ENCODE data around the gene MRPL14. TPM values are rescaled to one million over a fixed set of nuclear protein-coding genes. Genes with fewer than 3 reads are reported as not detected.

Gene MRPL14
- total RNA-seq, 1 donor from 2014 or later, result 61.8 TPM

DNA sequence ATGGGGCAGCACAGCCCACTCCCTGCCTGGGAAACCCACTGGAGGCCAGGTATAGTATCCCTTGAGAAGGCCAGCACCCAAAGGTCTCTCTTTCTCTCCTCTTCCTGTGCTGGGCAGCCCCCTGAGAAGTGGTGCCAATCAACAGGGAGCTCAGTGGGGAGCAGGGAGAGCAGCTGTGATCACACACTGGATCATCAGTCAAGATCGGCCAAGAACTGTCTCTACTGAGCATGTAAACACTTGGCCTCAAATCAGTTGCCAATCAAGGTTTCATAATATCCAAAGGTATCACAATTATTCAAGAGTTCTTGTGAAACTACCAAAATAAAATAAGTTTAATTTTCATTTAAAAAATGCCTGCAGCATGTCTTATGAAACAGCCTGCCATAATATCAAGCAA lies 18.8 kb downstream of the MRPL14 start:
- no peak for TF ChIP-seq CTCF (IDR thresholded peaks at IDR 0.05)
- Histone ChIP-seq H3K9me3 (no peaks in the 10 kb centered on the region), H3K36me3 (peaks cover 28 to 54% of the 10 kb centered on the region in 2 donors), H3K4me1 (no peaks in the 10 kb centered on the region), H3K27me3 (no peaks in the 10 kb centered on the region), H3K27ac (no peak overlapping the region), H3K4me3 (no peak overlapping the region)
- DNase-seq (ENCODE audit: low spot score in 2 of 2), result no peak
- intact Hi-C loops (cut with DNase I), result no loop called here

GRCh38 chr6:44107017-44107416 lies 20.2 kb downstream of the MRPL14 start:
- TF ChIP-seq CTCF (IDR thresholded peaks at IDR 0.05), result no peak
- intact Hi-C loops (cut with DNase I), result no loop called here

DNA sequence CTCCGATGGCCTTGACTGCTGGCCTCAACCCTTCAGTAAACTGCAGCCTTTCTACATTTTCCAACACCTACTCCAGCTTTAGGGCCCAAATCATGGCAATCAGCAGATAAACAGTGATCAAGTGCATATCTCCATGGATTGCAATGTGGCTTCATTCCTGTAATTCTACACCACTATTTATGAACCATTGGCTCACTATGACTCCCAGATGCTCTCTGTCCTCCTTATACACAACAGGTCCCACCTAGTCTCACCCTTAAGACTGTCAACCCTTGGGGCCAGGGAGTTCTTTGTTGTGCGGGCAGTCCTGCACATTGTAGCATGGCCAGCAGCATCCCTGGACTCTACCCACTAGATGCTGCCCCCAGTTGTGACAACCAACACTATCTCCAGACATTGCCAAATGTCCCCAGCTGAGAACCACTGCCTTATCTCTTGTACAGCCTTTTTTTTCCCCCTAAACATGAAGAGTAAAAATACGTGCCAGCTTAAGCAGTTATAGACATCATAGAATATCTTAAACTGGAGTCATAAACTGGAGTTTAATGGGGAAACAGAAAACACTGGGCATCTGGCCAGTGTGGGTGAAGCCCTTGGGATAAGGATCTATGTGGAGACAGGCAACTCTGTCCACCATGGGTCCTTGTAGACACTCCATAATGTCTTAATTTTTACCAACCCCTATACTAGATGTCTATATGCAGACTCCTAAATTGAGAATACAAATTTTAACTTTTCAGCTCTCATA lies 21.1 kb downstream of the MRPL14 start:
- Histone ChIP-seq H3K9me3 (no peaks in the 10 kb centered on the region), H3K27me3 (no peaks in the 10 kb centered on the region), H3K36me3 (peaks cover 5 to 34% of the 10 kb centered on the region in 2 donors), H3K27ac (no peak overlapping the region), H3K4me1 (no peaks in the 10 kb centered on the region), H3K4me3 (no peak overlapping the region)
- intact Hi-C loops (cut with DNase I), result no loop called here
- DNase-seq (ENCODE audit: low spot score in 2 of 2), result no peak
- TF ChIP-seq CTCF (IDR thresholded peaks at IDR 0.05), result no peak

More at GRCh38 chr6:44107017-44107416, 20.2 kb downstream of the MRPL14 start:
- Histone ChIP-seq H3K27ac (no peak overlapping the region), H3K4me3 (no peak overlapping the region), H3K27me3 (no peaks in the 10 kb centered on the region), H3K36me3 (peaks cover 14 to 43% of the 10 kb centered on the region in 2 donors), H3K4me1 (no peaks in the 10 kb centered on the region), H3K9me3 (no peaks in the 10 kb centered on the region)
- DNase-seq (ENCODE audit: low spot score in 2 of 2), result no peak

GRCh38 chr6:44105146-44105545 lies 22.1 kb downstream of the MRPL14 start:
- TF ChIP-seq CTCF (IDR thresholded peaks at IDR 0.05), result no peak
- Histone ChIP-seq H3K36me3 (peaks cover 5 to 25% of the 10 kb centered on the region in 2 donors), H3K27ac (no peak overlapping the region)

DNA sequence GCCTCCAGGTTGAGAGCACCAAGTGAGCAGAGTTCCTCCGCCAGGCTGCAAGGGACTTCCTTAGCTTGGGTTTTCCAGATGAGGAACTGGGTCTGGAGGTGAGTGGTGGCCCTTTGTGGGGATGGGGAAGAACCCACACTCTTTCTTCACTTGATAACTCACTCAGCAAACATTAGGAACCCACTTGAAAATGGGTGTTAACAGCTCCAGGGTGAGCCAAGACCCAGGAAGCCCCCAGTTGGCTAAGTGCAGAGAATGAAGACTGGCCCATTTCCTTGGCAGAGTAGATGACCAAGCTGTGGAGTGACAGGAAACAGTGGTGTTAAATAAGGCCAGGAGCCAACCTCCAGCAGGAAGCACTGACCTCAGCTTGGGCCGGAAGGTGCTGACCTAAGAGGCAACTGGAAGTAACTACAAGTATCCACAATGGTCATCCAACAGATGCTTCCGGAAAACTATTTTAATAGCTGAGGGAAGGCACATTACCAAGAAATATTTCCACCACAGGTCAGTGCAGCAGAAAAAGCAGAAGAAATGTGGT lies 22.7 kb downstream of the MRPL14 start:
- intact Hi-C loops (cut with DNase I), result no loop called here
- DNase-seq (ENCODE audit: low spot score in 2 of 2), result no peak
- no peaks in the 10 kb centered on the region for H3K27me3 ChIP-seq
- no peak overlapping the region for H3K4me3 ChIP-seq
- peaks cover 5 to 20% of the 10 kb centered on the region in 2 donors for H3K36me3 ChIP-seq
- no peak for TF ChIP-seq CTCF (IDR thresholded peaks at IDR 0.05)
- H3K27ac ChIP-seq, result no peak overlapping the region
- no peaks in the 10 kb centered on the region for H3K9me3 ChIP-seq
- H3K4me1 ChIP-seq, result no peaks in the 10 kb centered on the region

More at GRCh38 chr6:44105146-44105545, 22.1 kb downstream of the MRPL14 start:
- Histone ChIP-seq H3K4me1 (no peaks in the 10 kb centered on the region), H3K4me3 (no peak overlapping the region), H3K27me3 (no peaks in the 10 kb centered on the region), H3K9me3 (no peaks in the 10 kb centered on the region)
- DNase-seq (ENCODE audit: low spot score in 2 of 2), result no peak
- intact Hi-C loops (cut with DNase I), result no loop called here
